Trophoblast cell (in vitro differentiated cells and primary cell): ENCODE measurements around the gene IGFBP5.

Experiments
- DNase-seq, 2 donors: peaks; one replicate each; pipeline ENCODE4 v3.0.0-alpha.2; 2016
- H2AFZ ChIP-seq: 2 replicates; pipeline ENCODE4 v1.6.1; 2013; ENCODE audit warnings: low read length, moderate library complexity, mild to moderate bottlenecking; ENCODE audit not compliant: insufficient read depth, poor library complexity
- H2AK5ac ChIP-seq: 2 replicates; pipeline ENCODE4 v1.6.1; 2013; ENCODE audit warnings: mild to moderate bottlenecking, low read length
- H2BK120ac ChIP-seq: 2 replicates; pipeline ENCODE4 v1.6.1; 2013; ENCODE audit warnings: low read length, mild to moderate bottlenecking, moderate library complexity; ENCODE audit not compliant: insufficient read depth, poor library complexity
- H2BK12ac ChIP-seq: 2 replicates; pipeline ENCODE4 v1.6.1; 2013; ENCODE audit warnings: mild to moderate bottlenecking, low read length, moderate library complexity
- H2BK5ac ChIP-seq: 2 replicates; pipeline ENCODE4 v1.6.1; 2013; ENCODE audit warnings: low read length, low read depth, moderate library complexity, mild to moderate bottlenecking; ENCODE audit not compliant: poor library complexity
- H3K14ac ChIP-seq: 2 replicates; pipeline ENCODE4 v1.6.1; 2013; ENCODE audit warnings: mild to moderate bottlenecking, low read length
- H3K18ac ChIP-seq: 2 replicates; pipeline ENCODE4 v1.6.1; 2013; ENCODE audit warnings: mild to moderate bottlenecking, low read length
- H3K23ac ChIP-seq: 2 replicates; pipeline ENCODE4 v1.6.1; 2013; ENCODE audit warnings: low read length
- H3K27ac ChIP-seq: 2 replicates; pipeline ENCODE4 v1.5.1; 2013; ENCODE audit warnings: low read depth, mild to moderate bottlenecking, inconsistent platforms, low read length, moderate library complexity
- H3K27me3 ChIP-seq: 2 replicates; pipeline ENCODE4 v1.6.1; 2013; ENCODE audit warnings: inconsistent platforms, mild to moderate bottlenecking, low read length, moderate library complexity; ENCODE audit not compliant: insufficient read depth
- H3K36me3 ChIP-seq, 2 experiments: 1 replicate in 1 of 2; 2 replicates in 1 of 2; pipeline ENCODE4 v1.6.1; 2013; ENCODE audit warnings: low read length in 2 of 2, mild to moderate bottlenecking in 2 of 2, moderate library complexity in 1 of 2; ENCODE audit not compliant: insufficient read depth in 2 of 2, control insufficient read depth in 1 of 2
- H3K4ac ChIP-seq: 2 replicates; pipeline ENCODE4 v1.6.1; 2013; ENCODE audit warnings: low read depth, mild to moderate bottlenecking, low read length, moderate library complexity
- H3K4me1 ChIP-seq, 2 experiments: 1 replicate in 1 of 2; 2 replicates in 1 of 2; pipeline ENCODE4 v1.6.1; 2013; ENCODE audit warnings: low read length in 2 of 2, mild to moderate bottlenecking in 2 of 2, moderate library complexity in 1 of 2; ENCODE audit not compliant: insufficient read depth in 2 of 2, control insufficient read depth in 1 of 2
- H3K4me2 ChIP-seq: 2 replicates; pipeline ENCODE4 v1.6.1; 2013; ENCODE audit warnings: inconsistent platforms, mild to moderate bottlenecking, low read length, moderate library complexity
- H3K4me3 ChIP-seq: 2 replicates; pipeline ENCODE4 v1.5.1; 2013; ENCODE audit warnings: mild to moderate bottlenecking, low read depth, low read length, inconsistent platforms
- H3K79me1 ChIP-seq: one replicate; pipeline ENCODE4 v1.6.1; 2013; ENCODE audit warnings: low read length
- H3K79me2 ChIP-seq: 2 replicates; pipeline ENCODE4 v1.6.1; 2013; ENCODE audit warnings: low read length, mild to moderate bottlenecking; ENCODE audit not compliant: control insufficient read depth, insufficient read depth, poor library complexity
- H3K9ac ChIP-seq: 2 replicates; pipeline ENCODE4 v1.6.1; 2013; ENCODE audit warnings: mild to moderate bottlenecking, low read length
- H3K9me3 ChIP-seq: 2 replicates; pipeline ENCODE4 v1.6.1; 2013; ENCODE audit warnings: low read depth, mild to moderate bottlenecking, control low read depth, inconsistent platforms, low read length; ENCODE audit not compliant: insufficient read depth
- H4K12ac ChIP-seq: 2 replicates; pipeline ENCODE4 v1.6.1; 2013; ENCODE audit warnings: low read depth, mild to moderate bottlenecking, low read length, moderate library complexity
- H4K8ac ChIP-seq: 2 replicates; pipeline ENCODE4 v1.6.1; 2013; ENCODE audit warnings: low read depth, mild to moderate bottlenecking, low read length, moderate library complexity
- H4K91ac ChIP-seq: one replicate; pipeline ENCODE4 v1.6.1; 2013; ENCODE audit warnings: low read depth, mild to moderate bottlenecking, low read length, moderate library complexity
- WGBS: extraction: QIAGEN DNeasy Blood & Tissue Kit; methylation state at CpG from one replicate; pipeline ENCODE4 v1.1.7; 2013; ENCODE audit warnings: missing lambda C conversion rate; ENCODE audit not compliant: insufficient read length, insufficient coverage; ENCODE audit errors: extremely low coverage; 5-methylcytosine and 5-hydroxymethylcytosine counted together

Gene IGFBP5

DNA sequence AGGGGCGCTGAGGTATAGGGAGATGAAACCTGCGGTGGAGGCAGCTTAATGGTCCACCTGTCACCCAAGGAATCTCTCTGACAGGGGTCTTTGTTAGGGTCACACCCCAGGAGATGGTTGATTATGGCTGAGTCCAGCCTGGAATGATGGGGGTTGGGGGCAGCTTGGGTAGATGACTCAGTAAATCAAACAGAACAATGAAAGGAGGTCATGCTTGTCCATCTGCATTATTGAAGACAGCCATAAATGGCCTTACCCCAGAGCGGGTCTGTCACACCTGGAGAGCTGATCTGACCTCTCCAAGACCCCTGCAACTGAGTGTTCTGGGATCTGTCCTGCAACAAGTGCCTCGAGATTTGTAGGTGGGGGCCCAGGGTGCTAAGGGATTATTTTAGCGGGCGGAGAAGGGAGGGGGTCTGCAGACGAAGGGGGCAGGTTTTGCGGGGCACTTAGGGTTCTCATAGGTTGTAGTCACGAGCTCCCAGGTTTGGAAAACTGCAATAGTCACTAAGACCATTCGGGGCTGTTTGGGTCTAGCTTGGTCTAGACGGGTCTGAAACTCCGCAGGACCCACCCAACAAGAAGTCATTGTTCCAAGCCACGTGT is 62.9 kb downstream of the IGFBP5 start:
- no peak overlapping the region for H2BK12ac ChIP-seq
- peak overlapping the region; percentile 85 for H3K4me2 ChIP-seq
- no peak overlapping the region for H3K18ac ChIP-seq
- no peak for DNase-seq
- H3K23ac ChIP-seq = no peak overlapping the region
- peak overlapping the region; percentile 48 for H2BK120ac ChIP-seq
- no peak overlapping the region for H3K14ac ChIP-seq
- H4K12ac ChIP-seq = no peak overlapping the region
- H3K36me3 ChIP-seq = peaks cover 0 to under 1% of the 10 kb centered on the region in 2 experiments
- peaks cover 13 to 17% of the 10 kb centered on the region in 2 experiments for H3K4me1 ChIP-seq
- no peak overlapping the region for H3K4ac ChIP-seq
- H2AK5ac ChIP-seq = no peak overlapping the region
- H3K4me3 ChIP-seq = peak overlapping the region; percentile 75
- H4K8ac ChIP-seq = no peak overlapping the region
- H2AFZ ChIP-seq = no peak overlapping the region
- no peak overlapping the region for H2BK5ac ChIP-seq
- H3K9ac ChIP-seq = peak overlapping the region; percentile 70
- peaks cover 3% of the 10 kb centered on the region for H3K27me3 ChIP-seq
- no CpG with 5 or more reads among the region's 13 CpGs for WGBS
- peaks cover 16% of the 10 kb centered on the region for H3K79me2 ChIP-seq
- no peak overlapping the region for H4K91ac ChIP-seq
- H3K27ac ChIP-seq = no peak overlapping the region
- no peaks in the 10 kb centered on the region for H3K9me3 ChIP-seq
- H3K79me1 ChIP-seq = peaks cover 29% of the 10 kb centered on the region

DNA sequence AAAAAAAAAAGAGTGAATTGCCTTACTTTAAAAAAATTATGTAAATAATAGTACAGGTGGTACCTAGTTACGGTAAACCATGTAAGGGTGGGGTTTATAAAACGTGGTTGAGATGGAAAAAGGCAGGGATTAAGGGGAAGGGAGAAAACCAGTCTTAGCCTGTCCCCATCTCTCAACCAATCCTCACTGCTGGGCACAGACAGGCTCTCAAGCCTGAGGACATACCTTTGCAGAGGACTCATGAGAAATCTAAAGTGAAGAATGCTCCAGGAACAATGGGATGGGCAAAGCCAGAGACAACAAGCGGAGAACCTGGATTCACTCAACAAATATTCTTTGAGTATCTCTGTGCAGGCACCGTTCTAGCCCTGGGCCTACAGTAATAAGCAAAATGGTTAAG is 65.6 kb downstream of the IGFBP5 start:
- no peak for DNase-seq
- Histone ChIP-seq H3K79me1 (peaks cover 13% of the 10 kb centered on the region), H3K18ac (no peak overlapping the region), H2AFZ (no peak overlapping the region), H2BK5ac (no peak overlapping the region), H3K36me3 (no peaks in the 10 kb centered on the region), H3K4me1 (peaks cover 10 to 17% of the 10 kb centered on the region in 2 experiments), H3K27me3 (peaks cover 3% of the 10 kb centered on the region), H3K27ac (no peak overlapping the region), H3K79me2 (peaks cover 12% of the 10 kb centered on the region), H3K4ac (no peak overlapping the region), H2BK120ac (no peak overlapping the region), H2AK5ac (no peak overlapping the region), H3K9me3 (no peaks in the 10 kb centered on the region), H4K8ac (no peak overlapping the region), H4K12ac (no peak overlapping the region), H3K14ac (no peak overlapping the region), H3K4me3 (no peak overlapping the region), H2BK12ac (no peak overlapping the region), H3K9ac (no peak overlapping the region), H4K91ac (no peak overlapping the region), H3K4me2 (no peak overlapping the region), H3K23ac (no peak overlapping the region)
- WGBS = no CpG with 5 or more reads among the region's 4 CpGs

DNA sequence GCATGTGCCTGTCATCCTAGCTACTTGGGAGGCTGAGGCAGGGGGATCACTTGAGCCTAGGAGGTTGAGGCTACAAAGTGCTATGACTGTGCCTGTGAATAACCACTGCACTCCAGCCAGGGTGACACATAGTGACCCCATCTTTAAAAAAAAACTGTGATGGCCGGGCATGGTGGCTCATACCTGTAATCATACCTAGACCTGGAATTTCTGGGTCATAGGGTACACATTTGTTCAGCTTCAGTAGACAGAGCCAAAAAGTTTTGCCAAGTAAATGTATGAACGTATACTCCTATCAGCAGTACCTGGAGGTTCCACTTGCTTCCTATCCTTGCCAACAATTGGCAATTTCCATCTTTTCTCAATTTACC is 68.5 kb downstream of the IGFBP5 start:
- Histone ChIP-seq H4K91ac (no peak overlapping the region), H3K4ac (no peak overlapping the region), H2BK120ac (no peak overlapping the region), H3K36me3 (no peaks in the 10 kb centered on the region), H4K8ac (no peak overlapping the region), H3K18ac (no peak overlapping the region), H3K27me3 (no peaks in the 10 kb centered on the region), H3K27ac (no peak overlapping the region), H3K9ac (no peak overlapping the region), H3K79me2 (no peaks in the 10 kb centered on the region), H2BK12ac (no peak overlapping the region), H3K4me3 (no peak overlapping the region), H3K9me3 (no peaks in the 10 kb centered on the region), H3K4me1 (peaks cover 4 to 10% of the 10 kb centered on the region in 2 experiments), H3K23ac (no peak overlapping the region), H2BK5ac (no peak overlapping the region), H3K14ac (no peak overlapping the region), H4K12ac (no peak overlapping the region), H2AK5ac (no peak overlapping the region), H3K4me2 (no peak overlapping the region), H3K79me1 (no peaks in the 10 kb centered on the region), H2AFZ (no peak overlapping the region)
- no peak for DNase-seq
- no CpG with 5 or more reads among the region's 2 CpGs for WGBS

DNA sequence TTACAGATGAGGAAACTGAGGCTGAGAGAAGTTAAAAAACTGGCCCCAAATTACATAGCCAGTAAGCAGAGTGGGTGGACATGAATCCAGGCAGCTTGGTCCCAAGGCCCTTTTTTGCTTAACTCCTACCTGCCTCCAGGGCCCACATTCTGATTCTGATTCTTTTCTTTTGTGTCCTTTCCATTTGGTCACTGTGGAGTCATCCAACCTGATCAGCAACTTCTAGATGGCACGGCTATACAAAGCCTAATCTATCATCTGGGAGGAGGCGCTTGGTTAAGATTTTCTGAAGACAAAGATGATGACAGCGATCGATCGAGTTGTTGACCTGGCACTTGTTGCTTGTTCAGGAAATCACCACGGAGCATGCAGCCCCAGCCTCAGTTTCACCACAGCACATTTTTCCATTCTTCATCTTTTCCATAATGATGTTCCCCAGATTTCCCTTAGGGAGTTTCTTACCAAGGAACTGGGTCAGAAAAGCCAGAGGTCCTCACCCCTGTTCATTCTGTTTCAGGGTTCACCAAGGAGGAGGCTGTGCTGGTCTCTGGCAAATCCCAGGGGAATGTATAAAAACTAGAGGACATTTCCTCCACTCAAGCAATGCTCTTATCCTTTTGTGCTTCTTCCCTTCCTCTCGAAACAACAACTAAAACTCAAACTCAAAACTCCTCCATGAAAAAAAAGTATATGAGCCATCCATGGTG is 69.0 kb downstream of the IGFBP5 start:
- Histone ChIP-seq H4K91ac (no peak overlapping the region), H3K4me3 (no peak overlapping the region), H2AFZ (no peak overlapping the region), H3K79me2 (no peaks in the 10 kb centered on the region), H3K27me3 (no peaks in the 10 kb centered on the region), H3K79me1 (no peaks in the 10 kb centered on the region), H2BK12ac (no peak overlapping the region), H4K12ac (no peak overlapping the region), H3K23ac (no peak overlapping the region), H3K4me1 (peaks cover 4 to 10% of the 10 kb centered on the region in 2 experiments), H2BK5ac (no peak overlapping the region), H2BK120ac (no peak overlapping the region), H4K8ac (no peak overlapping the region), H3K36me3 (no peaks in the 10 kb centered on the region), H3K9me3 (no peaks in the 10 kb centered on the region), H3K14ac (no peak overlapping the region), H3K4me2 (no peak overlapping the region), H3K4ac (no peak overlapping the region), H3K9ac (no peak overlapping the region), H2AK5ac (no peak overlapping the region), H3K18ac (no peak overlapping the region), H3K27ac (no peak overlapping the region)
- DNase-seq = peak; percentile 43 to 79
- 100% methylated on average over 1 of the region's 7 CpGs for WGBS
